Mesodermal cell (in vitro differentiated cells): ENCODE data around the gene AUTS2.

Experiments used
- H3K27ac ChIP-seq: 2 replicates; pipeline ENCODE4 v1.7.0; 2013; ENCODE audit warnings: mild to moderate bottlenecking, low read depth, low read length, moderate library complexity; ENCODE audit not compliant: severe bottlenecking
- H3K36me3 ChIP-seq: 2 replicates; pipeline ENCODE4 v1.7.1; 2013; ENCODE audit warnings: mild to moderate bottlenecking, low read length, moderate library complexity; ENCODE audit not compliant: control insufficient read depth, insufficient read depth
- H3K4me1 ChIP-seq: one replicate; pipeline ENCODE4 v1.7.1; 2013; ENCODE audit warnings: mild to moderate bottlenecking, low read length; ENCODE audit not compliant: insufficient read depth, control insufficient read depth, poor library complexity, severe bottlenecking
- H3K4me3 ChIP-seq: 2 replicates; pipeline ENCODE4 v1.7.0; 2013; ENCODE audit warnings: low read length, control low read depth, mild to moderate bottlenecking; ENCODE audit not compliant: insufficient read depth, poor library complexity, severe bottlenecking; ENCODE audit errors: extremely low read depth
- H3K9me3 ChIP-seq: 2 replicates; pipeline ENCODE4 v1.7.1; 2013; ENCODE audit warnings: mild to moderate bottlenecking, low read length, moderate library complexity; ENCODE audit not compliant: control insufficient read depth
- WGBS, 2 experiments: methylation state at CpG; one replicate each; pipeline ENCODE4 v1.1.5; 2013; ENCODE audit warnings: missing lambda C conversion rate in 2 of 2; ENCODE audit not compliant: insufficient coverage in 2 of 2; 5-methylcytosine and 5-hydroxymethylcytosine counted together

The AUTS2 gene

DNA sequence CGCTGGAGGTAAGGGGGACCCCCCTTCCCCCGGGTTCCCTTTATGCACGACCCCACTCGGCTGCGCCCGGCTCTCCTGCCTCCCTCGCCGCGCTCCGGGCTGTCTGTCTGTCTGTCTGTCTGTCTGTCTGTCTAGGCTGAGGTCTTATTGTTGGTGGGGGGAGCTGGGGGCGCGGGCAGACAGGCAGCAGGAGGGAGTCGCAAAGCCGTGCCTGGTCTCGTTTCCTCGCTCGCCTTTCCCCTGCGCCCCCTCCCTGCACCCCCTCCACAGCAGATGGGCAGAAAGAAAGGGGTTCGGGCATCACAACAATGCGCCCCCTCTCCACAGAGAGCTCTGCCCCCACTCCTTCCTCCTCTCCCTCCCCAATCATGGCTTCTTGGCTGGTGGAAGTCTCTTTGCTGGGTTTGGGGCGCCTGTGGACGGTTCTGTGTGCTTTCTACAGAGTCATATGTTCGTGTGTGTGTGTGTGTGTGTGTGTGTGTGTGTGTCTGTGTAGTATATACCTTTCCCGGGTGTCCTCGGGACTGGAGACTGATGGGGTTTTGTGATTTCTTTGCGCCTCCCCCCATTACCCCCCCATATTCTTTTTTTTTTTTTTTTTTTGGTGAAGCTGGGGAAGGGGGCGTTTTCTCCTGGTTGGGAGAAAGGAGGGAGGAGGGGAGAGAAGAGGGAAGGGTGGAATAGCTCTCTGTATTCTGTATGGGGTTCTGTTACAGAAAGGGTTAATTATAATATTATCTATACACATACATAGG lies 1.9 kb downstream of the AUTS2 start:
- H3K27ac ChIP-seq = no peak overlapping the region
- H3K9me3 ChIP-seq = no peaks in the 10 kb centered on the region
- H3K4me1 ChIP-seq = peaks cover 4% of the 10 kb centered on the region
- peak overlapping the region; percentile 90 for H3K4me3 ChIP-seq
- no peaks in the 10 kb centered on the region for H3K36me3 ChIP-seq
- WGBS, 2 experiments = 0% methylated on average over 2 to 4 of the region's 27 CpGs

- Histone ChIP-seq H3K4me3 (peak overlapping the region; percentile 90), H3K36me3 (no peaks in the 10 kb centered on the region), H3K9me3 (no peaks in the 10 kb centered on the region), H3K27ac (no peak overlapping the region), H3K4me1 (peaks cover 4% of the 10 kb centered on the region)
- WGBS, 2 experiments = 60 to 100% methylated on average over 1 to 2 of the region's 5 CpGs
Measured at GRCh38 chr7:69600710-69601519, 2.6 kb downstream of the AUTS2 start.

GRCh38 chr7:69602522-69602921 lies 4.2 kb downstream of the AUTS2 start:
- no peak overlapping the region for H3K4me3 ChIP-seq
- no CpG with 5 or more reads among the region's 2 CpGs for WGBS, 2 experiments
- no peaks in the 10 kb centered on the region for H3K36me3 ChIP-seq
- peaks cover 4% of the 10 kb centered on the region for H3K4me1 ChIP-seq
- no peak overlapping the region for H3K27ac ChIP-seq
- no peaks in the 10 kb centered on the region for H3K9me3 ChIP-seq

- 79 to 90% methylated on average over 2 to 3 of the region's 3 CpGs for WGBS, 2 experiments
- H3K27ac ChIP-seq = no peak overlapping the region
- no peaks in the 10 kb centered on the region for H3K9me3 ChIP-seq
Measured at GRCh38 chr7:69603351-69603750, 5.1 kb downstream of the AUTS2 start.

GRCh38 chr7:69603937-69604494 lies 5.7 kb downstream of the AUTS2 start:
- 90% methylated on average over 1 of the region's 2 CpGs; no CpG with 5 or more reads in 1 of the 2 experiments for WGBS, 2 experiments
- Histone ChIP-seq H3K4me1 (peaks cover 4% of the 10 kb centered on the region), H3K27ac (no peak overlapping the region), H3K9me3 (no peaks in the 10 kb centered on the region), H3K4me3 (no peak overlapping the region), H3K36me3 (no peaks in the 10 kb centered on the region)

More at GRCh38 chr7:69603351-69603750, 5.1 kb downstream of the AUTS2 start:
- Histone ChIP-seq H3K36me3 (no peaks in the 10 kb centered on the region), H3K4me1 (peaks cover 4% of the 10 kb centered on the region), H3K4me3 (no peak overlapping the region)

DNA sequence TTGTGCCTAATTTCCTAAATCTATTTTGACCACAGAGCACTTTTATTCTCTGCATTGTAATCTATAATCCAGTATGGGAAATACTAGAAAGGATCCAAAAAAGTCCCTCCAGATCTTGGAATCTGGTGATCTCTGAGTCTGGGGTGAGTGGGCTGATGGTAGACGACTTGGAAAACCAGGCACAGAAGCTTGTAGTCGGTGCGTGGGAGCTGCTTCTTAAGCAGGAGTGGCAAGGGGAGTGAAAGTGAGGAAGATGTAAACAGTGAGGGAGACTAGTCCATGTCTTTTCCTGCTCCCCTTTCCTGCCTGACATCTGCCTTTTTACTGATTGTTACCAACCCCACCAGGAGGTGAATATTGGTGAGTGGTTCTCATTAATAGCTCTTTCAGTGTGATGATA lies 6.8 kb downstream of the AUTS2 start:
- H3K4me3 ChIP-seq = no peak overlapping the region

GRCh38 chr7:69605546-69605945 lies 7.3 kb downstream of the AUTS2 start:
- peaks cover 13% of the 10 kb centered on the region for H3K4me1 ChIP-seq
- H3K27ac ChIP-seq = no peak overlapping the region
- no peak overlapping the region for H3K4me3 ChIP-seq
- H3K9me3 ChIP-seq = no peaks in the 10 kb centered on the region
- WGBS, 2 experiments = 29 to 30% methylated on average over 2 of the region's 2 CpGs
- no peaks in the 10 kb centered on the region for H3K36me3 ChIP-seq

More for the DNA sequence above, 6.8 kb downstream of the AUTS2 start:
- WGBS, 2 experiments = 17 to 49% methylated on average over 1 to 3 of the region's 3 CpGs
- Histone ChIP-seq H3K9me3 (no peaks in the 10 kb centered on the region), H3K27ac (no peak overlapping the region), H3K4me1 (peaks cover 9% of the 10 kb centered on the region), H3K36me3 (no peaks in the 10 kb centered on the region)

- 10 to 39% methylated on average over 2 to 3 of the region's 4 CpGs for WGBS, 2 experiments
- Histone ChIP-seq H3K27ac (no peak overlapping the region), H3K36me3 (no peaks in the 10 kb centered on the region), H3K4me3 (no peak overlapping the region), H3K4me1 (peaks cover 13% of the 10 kb centered on the region), H3K9me3 (no peaks in the 10 kb centered on the region)
Measured at GRCh38 chr7:69608049-69608448, 9.8 kb downstream of the AUTS2 start.

DNA sequence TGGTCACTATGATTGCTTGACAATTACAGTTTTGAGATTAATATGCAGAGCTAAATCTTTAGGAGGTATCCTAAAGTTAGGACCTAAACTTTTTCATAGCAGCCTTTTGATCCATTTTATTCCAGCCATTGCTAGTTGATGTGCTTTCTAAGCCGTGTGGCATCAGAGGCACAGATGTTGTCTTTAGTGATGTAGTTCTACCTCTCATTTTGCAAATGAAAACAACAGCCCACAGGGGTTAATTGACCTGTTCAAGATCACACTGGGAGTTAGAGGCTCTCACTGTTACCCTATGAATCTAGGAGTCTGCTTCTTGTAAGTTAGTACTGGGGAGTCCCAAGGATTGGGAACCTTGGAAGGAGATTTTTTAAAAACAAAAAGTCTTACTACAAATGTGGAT lies 10.6 kb downstream of the AUTS2 start:
- Histone ChIP-seq H3K4me1 (peaks cover 9% of the 10 kb centered on the region), H3K27ac (no peak overlapping the region), H3K9me3 (no peaks in the 10 kb centered on the region), H3K36me3 (no peaks in the 10 kb centered on the region), H3K4me3 (no peak overlapping the region)
- WGBS, 2 experiments = 50% methylated on average over 1 of the region's 1 CpG; no CpG with 5 or more reads in 1 of the 2 experiments

DNA sequence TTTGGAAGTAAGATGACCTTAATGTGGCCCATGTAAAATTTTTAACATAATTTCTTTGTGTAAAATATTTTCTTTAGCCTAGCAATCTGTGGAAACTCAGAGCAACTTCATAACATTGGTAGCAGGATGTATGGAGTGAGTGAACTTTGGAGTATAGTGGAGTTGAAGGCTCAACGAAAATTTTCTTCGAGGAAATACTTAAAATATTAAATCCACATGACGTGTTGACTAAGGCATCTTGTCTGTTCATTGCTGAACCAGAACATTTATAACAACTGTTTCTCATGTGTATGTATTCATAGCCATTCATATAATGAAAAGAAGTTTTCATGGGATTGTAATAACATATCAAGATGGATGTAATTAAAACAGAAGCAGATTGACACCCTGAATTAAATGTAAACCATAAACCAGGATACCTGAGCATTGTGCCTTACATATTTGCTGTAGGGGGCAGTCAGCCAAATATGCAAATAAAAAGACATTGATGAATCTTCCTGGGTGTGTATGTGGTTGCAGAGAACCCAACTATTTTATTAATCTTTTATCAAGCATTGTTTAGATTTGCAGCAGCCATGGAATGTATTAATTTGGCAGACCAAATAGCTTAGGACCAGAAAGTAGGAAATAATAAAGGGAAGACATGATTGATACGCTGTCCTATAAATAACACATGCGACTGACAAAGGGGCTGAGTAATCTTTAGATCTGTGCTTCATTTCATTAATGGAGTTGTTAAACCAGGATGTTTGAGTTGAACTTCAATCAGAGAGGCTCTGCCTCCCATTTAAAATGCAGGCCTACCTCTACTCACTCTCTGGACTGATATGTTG lies 11.5 kb downstream of the AUTS2 start:
- H3K9me3 ChIP-seq = no peaks in the 10 kb centered on the region
- peaks cover 9% of the 10 kb centered on the region for H3K4me1 ChIP-seq
- H3K27ac ChIP-seq = no peak overlapping the region
- WGBS, 2 experiments = 70 to 90% methylated on average over 2 to 3 of the region's 5 CpGs
- no peaks in the 10 kb centered on the region for H3K36me3 ChIP-seq
- no peak overlapping the region for H3K4me3 ChIP-seq
